Suprapubic skin (tissue), 4 donors: ENCODE data around the gene PPP4C.

ENCODE experiments used
- CTCF ChIP-seq, 2 donors: fragments of 200-600 bp in 1 of 2; fragments of 450-650 bp in 1 of 2; sonication (generic) in 1 of 2; IDR thresholded peaks; one replicate each; pipeline ENCODE4 v1.5.1; 2016 to 2019; ENCODE audit warnings: antibody characterized with exemption in 2 of 2, mild to moderate bottlenecking in 1 of 2, moderate library complexity in 1 of 2
- EP300 ChIP-seq: sonication (generic); formaldehyde crosslinking; IDR thresholded peaks from one replicate; pipeline ENCODE4 v1.6.1; 2017; ENCODE audit warnings: antibody characterized with exemption
- POLR2A ChIP-seq, 2 donors: fragments of 450-650 bp; IDR thresholded peaks; one replicate each; pipeline ENCODE4 v1.6.1; 2017; ENCODE audit warnings: antibody characterized with exemption in 2 of 2, mild to moderate bottlenecking in 2 of 2, moderate library complexity in 2 of 2
- POLR2AphosphoS5 ChIP-seq, 3 donors: sonication (generic); formaldehyde crosslinking; IDR thresholded peaks; one replicate each; pipeline ENCODE4 v1.6.1; 2017; ENCODE audit warnings: antibody characterized with exemption in 3 of 3

- TF ChIP-seq CTCF (IDR thresholded peaks at IDR 0.05) (no peak), POLR2A (IDR thresholded peaks at IDR 0.05) (no peak), EP300 (no peak), POLR2AphosphoS5 (IDR thresholded peaks at IDR 0.05) (no peak)
Observed at GRCh38 chr16:30085820-30086219, 10.0 kb downstream of the PPP4C start.
